Thymus (tissue), 11 donors: ENCODE data around the gene RNASE7. TPM values are rescaled to one million over a fixed set of nuclear protein-coding genes. Genes with fewer than 3 reads are reported as not detected.
A peak's percentile ranks its signal among the peaks of the same experiment; 100 is the strongest.
"Not testable (repeated sequence)": the region's sequence is repeated elsewhere in the genome, so short reads cannot be mapped to it uniquely, and the experiment has no call there.

Experiments
- DNase-seq, 9 donors: peaks; one replicate each; pipeline ENCODE4 v3.0.0-alpha.2; 2013; ENCODE audit warnings: low spot score in 9 of 9, low read depth in 6 of 9, missing footprints in 1 of 9
- H3K27ac ChIP-seq, 2 donors: one replicate each; pipeline ENCODE4 v1.5.1; 2013; ENCODE audit warnings: control low read depth in 1 of 2, low read depth in 1 of 2, low read length in 1 of 2, mild to moderate bottlenecking in 1 of 2, moderate library complexity in 1 of 2
- H3K27me3 ChIP-seq, 2 donors: one replicate each; pipeline ENCODE4 v1.5.1; 2013; ENCODE audit warnings: low read length in 1 of 2; ENCODE audit not compliant: control insufficient read depth in 2 of 2, insufficient read depth in 1 of 2
- H3K36me3 ChIP-seq, 2 donors: one replicate each; pipeline ENCODE4 v1.5.1; 2013; ENCODE audit warnings: low read length in 1 of 2, mild to moderate bottlenecking in 1 of 2, moderate library complexity in 1 of 2; ENCODE audit not compliant: control insufficient read depth in 2 of 2, insufficient read depth in 2 of 2
- H3K4me1 ChIP-seq, 2 donors: one replicate each; pipeline ENCODE4 v1.5.1; 2013; ENCODE audit warnings: low read length in 2 of 2; ENCODE audit not compliant: control insufficient read depth in 2 of 2, insufficient read depth in 2 of 2
- H3K4me3 ChIP-seq, 2 donors: one replicate each; pipeline ENCODE4 v1.5.1; 2013; ENCODE audit warnings: low read length in 2 of 2, control low read depth in 1 of 2, mild to moderate bottlenecking in 1 of 2
- H3K9me3 ChIP-seq, 2 donors: one replicate each; pipeline ENCODE4 v1.5.1; 2013; ENCODE audit warnings: low read length in 1 of 2, mild to moderate bottlenecking in 1 of 2; ENCODE audit not compliant: control insufficient read depth in 2 of 2, insufficient read depth in 1 of 2
- WGBS: extraction: QIAGEN DNeasy Blood & Tissue Kit; methylation state at CpG from one replicate; pipeline ENCODE4 v1.1.7; 2013; 5-methylcytosine and 5-hydroxymethylcytosine counted together
- polyA plus RNA-seq: library from polyadenylated mRNA; stranded (reverse); fragments of 200-250 nt; gene quantifications from one replicate; pipeline ENCODE4 v1.2.3, GENCODE V29; 2013
- total RNA-seq: library from RNA; stranded (reverse); fragments of 120-200 nt; gene quantifications from one replicate; pipeline ENCODE4 v1.2.4, GENCODE V29; 2013
- donor health status: healthy.

RNASE7 gene
- total and polyA plus RNA-seq, 2 donors: 0.47 to 1.6 TPM

DNA sequence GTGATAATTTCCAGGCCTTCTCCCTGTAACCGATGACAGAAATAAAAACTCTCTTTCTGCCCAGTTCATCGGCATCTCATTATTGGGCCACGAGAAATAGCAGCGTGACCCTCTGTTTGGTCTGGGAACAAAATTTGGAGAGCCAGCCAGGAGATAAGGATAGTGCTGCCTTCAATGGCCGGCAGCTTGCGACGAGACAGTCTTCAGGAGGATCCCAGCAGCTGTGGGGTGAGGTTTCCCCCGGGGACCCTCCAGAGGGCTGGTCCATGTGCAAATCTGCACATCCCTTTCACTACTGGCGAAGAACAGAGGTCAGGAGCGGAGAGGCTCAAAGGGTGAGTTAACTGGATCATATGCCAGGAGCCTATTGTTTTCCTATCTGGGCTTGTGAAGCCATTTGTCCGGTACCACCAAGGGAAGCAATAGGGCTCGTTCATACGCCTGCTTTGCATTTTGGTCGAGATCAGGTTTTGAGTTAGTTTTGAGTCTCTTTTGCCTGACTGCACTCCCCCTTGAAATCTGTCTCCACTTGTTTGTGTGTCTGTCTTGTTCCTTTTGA, 38.3 kb upstream of the RNASE7 start:
- no peak for DNase-seq
- Histone ChIP-seq H3K27me3 (no peaks in the 10 kb centered on the region), H3K4me1 (peaks cover 0 to 5% of the 10 kb centered on the region in 2 donors), H3K9me3 (no peaks in the 10 kb centered on the region), H3K27ac (no peak overlapping the region), H3K36me3 (no peaks in the 10 kb centered on the region), H3K4me3 (no peak overlapping the region)
- 97% methylated on average over 14 of the region's 14 CpGs for WGBS

DNA sequence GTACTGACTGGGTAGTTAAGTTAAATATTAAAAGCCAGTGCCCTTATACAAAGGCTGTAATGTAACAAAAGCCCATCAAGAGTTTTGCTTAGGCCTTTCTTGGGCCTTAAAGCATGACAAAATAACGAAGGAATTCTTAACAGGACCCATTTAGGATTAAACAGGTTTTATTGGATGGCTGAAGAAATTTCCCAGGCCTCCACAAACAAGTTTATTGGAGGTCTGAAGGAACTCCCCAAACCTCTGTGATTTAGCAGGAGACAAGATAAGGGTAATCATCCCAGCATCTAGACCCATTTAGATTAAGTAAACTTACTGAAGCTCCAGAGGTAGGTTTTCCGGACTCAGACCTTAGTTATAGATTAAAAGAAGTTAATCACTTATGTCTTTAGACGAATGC, 32.4 kb upstream of the RNASE7 start:
- not testable (repeated sequence) for H3K27ac ChIP-seq, H3K4me3 ChIP-seq, H3K36me3 ChIP-seq, H3K4me1 ChIP-seq, H3K27me3 ChIP-seq, H3K9me3 ChIP-seq, DNase-seq
- WGBS: 92% methylated on average over 3 of the region's 3 CpGs

DNA sequence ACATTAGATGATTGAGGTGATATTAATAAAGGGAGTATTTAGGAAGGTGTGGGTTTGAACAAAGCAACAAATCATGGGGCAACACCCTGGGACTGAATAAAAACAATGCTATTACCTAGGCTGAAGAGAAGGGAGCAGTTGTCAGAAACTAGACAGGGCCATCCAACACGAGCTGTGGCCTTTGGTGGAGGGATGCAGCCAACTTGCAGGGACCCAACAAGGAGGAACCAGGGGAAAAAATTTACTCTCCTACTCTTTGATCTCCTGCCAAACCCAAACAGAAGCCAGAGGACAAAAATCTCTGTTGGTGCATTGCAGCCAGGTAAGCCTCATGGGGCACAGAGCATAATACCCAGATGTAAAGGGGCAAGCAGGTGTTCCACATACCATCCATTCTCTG, 31.0 kb upstream of the RNASE7 start:
- Histone ChIP-seq H3K4me3 (no peak overlapping the region), H3K4me1 (no peaks in the 10 kb centered on the region), H3K36me3 (no peaks in the 10 kb centered on the region), H3K27me3 (peaks cover 0 to 7% of the 10 kb centered on the region in 2 donors), H3K9me3 (no peaks in the 10 kb centered on the region), H3K27ac (no peak overlapping the region)
- no peak for DNase-seq
- WGBS: 85% methylated on average over 1 of the region's 1 CpG

DNA sequence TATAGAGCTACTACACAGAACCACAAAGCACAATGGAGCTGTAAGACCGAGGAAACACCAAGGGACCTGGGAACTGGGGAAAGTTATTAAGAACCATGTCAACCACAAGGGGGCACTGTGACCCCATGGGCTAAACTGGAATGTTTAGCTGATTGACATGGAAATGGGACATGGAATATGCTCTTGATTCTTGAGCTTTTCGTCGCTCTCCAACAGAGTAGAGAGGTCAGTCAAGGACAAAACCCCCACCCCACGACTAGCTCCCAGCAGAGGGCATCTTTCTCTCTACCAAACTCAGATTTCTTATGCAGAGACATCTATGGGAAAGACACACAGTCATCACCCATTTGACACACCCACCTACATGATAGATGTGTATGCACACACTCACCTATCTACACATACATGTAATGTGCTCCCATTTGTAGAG, 27.4 kb upstream of the RNASE7 start:
- Histone ChIP-seq H3K4me1 (no peaks in the 10 kb centered on the region), H3K9me3 (no peaks in the 10 kb centered on the region), H3K27ac (no peak overlapping the region), H3K36me3 (no peaks in the 10 kb centered on the region), H3K27me3 (peaks cover 0 to 19% of the 10 kb centered on the region in 2 donors), H3K4me3 (no peak overlapping the region)
- WGBS: under 1% methylated on average over 4 of the region's 4 CpGs
- DNase-seq: peak; percentile 49 to 87 (median 81)

DNA sequence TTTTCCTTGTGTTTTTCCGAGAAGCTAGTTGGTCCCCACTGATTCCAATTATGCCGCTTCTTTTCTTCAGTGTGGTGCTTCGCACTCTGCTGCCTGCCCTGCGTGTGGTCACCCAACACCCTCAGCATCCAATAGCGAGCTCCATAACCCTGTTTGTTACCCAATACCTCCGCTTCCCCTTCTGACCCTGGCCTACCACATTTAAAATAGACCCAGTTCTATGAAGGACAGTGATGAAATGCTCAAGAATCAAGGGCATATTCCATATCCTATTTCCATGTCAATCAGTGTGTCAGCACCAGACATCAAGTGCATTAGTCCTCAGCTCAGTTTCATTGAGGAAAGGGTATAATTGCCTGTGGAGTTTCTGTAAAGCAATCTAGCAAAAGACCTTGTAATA, 26.9 kb upstream of the RNASE7 start:
- H3K27ac ChIP-seq: no peak overlapping the region
- WGBS: 93% methylated on average over 6 of the region's 6 CpGs

DNA sequence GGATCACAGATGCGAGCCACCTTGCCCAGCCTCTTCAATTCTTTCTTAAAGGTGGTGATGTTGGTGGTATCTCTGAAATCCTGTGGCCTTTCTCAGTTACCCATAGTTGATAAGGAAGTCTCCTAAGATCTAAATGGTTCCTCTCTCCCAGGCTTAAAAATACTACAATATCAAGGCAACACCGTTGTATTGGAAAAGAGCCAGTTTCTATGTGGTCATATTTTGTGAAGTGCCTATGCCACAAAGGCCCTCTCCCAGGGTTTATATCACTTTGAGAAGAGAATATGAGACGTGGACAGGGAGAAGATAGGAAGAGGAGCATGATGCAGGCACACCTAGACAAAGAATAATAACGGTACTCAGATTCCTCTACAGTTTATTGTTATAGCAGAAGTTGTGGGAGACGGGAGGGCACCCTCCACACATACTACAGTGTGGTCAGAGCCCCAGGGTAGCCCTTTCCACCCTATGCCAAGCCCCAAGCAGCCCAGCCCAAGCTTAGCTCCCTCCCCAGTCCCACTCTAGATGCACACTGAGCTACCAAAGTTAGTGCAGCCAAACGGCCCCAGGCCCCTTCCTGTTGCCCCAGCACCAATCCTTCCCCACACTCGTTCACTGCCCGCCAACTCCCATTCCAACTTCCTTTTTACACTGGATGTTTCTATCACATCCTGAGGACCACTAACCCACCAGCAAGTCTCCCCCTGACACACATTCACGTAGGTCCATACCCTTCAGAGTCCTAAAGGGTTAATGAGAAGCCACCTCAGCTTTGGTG, 25.6 kb upstream of the RNASE7 start:
- Histone ChIP-seq H3K4me1 (no peaks in the 10 kb centered on the region), H3K27ac (no peak overlapping the region), H3K36me3 (no peaks in the 10 kb centered on the region)

More for the DNA sequence above, 26.9 kb upstream of the RNASE7 start:
- H3K9me3 ChIP-seq: no peaks in the 10 kb centered on the region
- no peak for DNase-seq
- H3K4me3 ChIP-seq: no peak overlapping the region
- no peaks in the 10 kb centered on the region for H3K4me1 ChIP-seq
- H3K36me3 ChIP-seq: no peaks in the 10 kb centered on the region
- peaks cover 0 to 21% of the 10 kb centered on the region in 2 donors for H3K27me3 ChIP-seq

DNA sequence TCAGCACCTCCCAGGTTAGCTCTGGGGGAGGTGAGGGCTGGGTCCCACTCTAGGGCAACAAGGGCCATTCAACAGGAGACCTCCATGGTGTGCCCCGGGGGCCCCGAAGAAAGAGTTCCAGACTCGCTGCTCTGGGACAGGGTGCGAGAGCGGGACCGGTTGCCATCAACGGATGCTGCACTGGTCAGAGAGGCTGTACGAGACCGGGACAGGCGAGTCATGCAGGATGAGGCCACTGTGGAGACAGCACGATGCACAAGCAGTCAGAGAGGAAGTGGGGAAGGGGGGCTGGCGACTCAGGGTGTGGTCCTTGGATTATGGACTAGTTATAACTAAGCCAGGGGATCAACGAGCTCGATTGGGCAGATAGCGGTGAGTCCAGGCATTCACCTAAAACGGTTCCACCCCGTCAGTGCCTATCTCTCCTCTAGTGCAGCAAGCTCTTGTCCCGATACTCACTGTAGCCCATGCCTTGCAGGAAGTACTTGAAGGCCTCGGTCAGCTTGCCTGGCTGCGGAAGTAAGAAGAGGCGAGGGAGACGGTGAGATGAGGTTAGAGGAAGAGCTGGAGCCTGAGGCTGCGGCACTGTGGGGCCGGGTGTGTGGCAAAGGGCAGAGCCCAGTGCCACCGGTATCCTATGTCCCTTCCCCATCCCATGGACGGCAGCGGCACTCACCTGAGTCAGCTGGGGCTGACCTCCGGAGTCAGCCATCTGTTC, 24.5 kb upstream of the RNASE7 start:
- Histone ChIP-seq H3K4me1 (no peaks in the 10 kb centered on the region), H3K4me3 (no peak overlapping the region), H3K36me3 (no peaks in the 10 kb centered on the region)

More for the DNA sequence above, 25.6 kb upstream of the RNASE7 start:
- DNase-seq: no peak
- 69% methylated on average over 9 of the region's 9 CpGs for WGBS
- no peaks in the 10 kb centered on the region for H3K9me3 ChIP-seq
- no peak overlapping the region for H3K4me3 ChIP-seq
- H3K27me3 ChIP-seq: peaks cover 0 to 27% of the 10 kb centered on the region in 2 donors

DNA sequence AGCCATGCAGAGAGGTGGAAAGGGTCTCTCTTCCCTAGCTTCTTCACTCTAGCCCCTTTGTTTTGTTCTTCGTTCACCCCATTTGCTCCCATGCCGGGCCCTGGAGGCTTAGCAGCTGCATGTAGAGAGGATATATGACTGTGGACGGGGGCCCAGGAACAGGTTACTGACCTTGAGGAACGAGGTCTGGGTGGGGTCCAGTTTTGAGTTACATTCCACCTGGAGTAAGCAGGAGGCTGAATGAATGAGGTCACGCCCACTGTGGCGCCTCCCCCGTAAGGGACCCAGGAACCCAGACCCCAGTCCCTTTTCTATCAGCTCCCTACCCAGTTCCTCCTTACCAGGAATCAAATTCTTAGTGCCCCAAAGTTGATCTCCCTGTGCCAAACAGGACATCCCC, 23.9 kb upstream of the RNASE7 start:
- no peak overlapping the region for H3K27ac ChIP-seq
- 96% methylated on average over 7 of the region's 7 CpGs for WGBS
- H3K36me3 ChIP-seq: no peaks in the 10 kb centered on the region

More for the DNA sequence above, 24.5 kb upstream of the RNASE7 start:
- 86% methylated on average over 28 of the region's 28 CpGs for WGBS
- Histone ChIP-seq H3K9me3 (no peaks in the 10 kb centered on the region), H3K27me3 (peaks cover 0 to 37% of the 10 kb centered on the region in 2 donors), H3K27ac (no peak overlapping the region)
- no peak for DNase-seq

DNA sequence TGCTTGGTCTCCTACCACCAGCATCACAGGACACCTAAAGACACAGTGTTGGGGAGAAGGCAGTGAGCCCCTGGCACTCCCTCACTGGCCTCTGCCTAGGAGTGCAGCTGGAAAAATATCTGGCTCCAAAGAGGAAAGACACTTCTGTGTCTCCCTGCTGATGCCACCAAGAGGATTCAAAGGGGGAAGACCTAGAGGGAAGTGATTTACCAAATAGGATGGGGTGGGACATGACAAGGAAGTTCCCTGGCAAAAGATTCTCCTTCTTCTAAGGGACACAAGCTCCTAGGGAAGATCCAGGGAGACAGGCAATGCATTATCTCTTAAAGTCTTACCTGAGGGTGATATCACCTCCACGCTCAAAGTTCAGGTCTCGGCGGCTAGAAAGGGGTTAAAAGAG, 23.4 kb upstream of the RNASE7 start:
- Histone ChIP-seq H3K4me1 (peaks cover under 1% of the 10 kb centered on the region in 2 donors), H3K27ac (no peak overlapping the region), H3K9me3 (no peaks in the 10 kb centered on the region), H3K27me3 (peaks cover 3 to 44% of the 10 kb centered on the region in 2 donors), H3K4me3 (no peak overlapping the region), H3K36me3 (no peaks in the 10 kb centered on the region)
- WGBS: 100% methylated on average over 3 of the region's 3 CpGs
- no peak for DNase-seq

More for the DNA sequence above, 23.9 kb upstream of the RNASE7 start:
- peaks cover 0 to 39% of the 10 kb centered on the region in 2 donors for H3K27me3 ChIP-seq
- H3K4me1 ChIP-seq: no peaks in the 10 kb centered on the region
- H3K9me3 ChIP-seq: no peaks in the 10 kb centered on the region
- no peak for DNase-seq
- H3K4me3 ChIP-seq: no peak overlapping the region
